Fibroblast of the aortic adventitia (primary cell): ENCODE results near the gene SLC4A8. TPM values are rescaled to one million over a fixed set of nuclear protein-coding genes. Genes with fewer than 3 reads are reported as not detected.

Experiments used
- DNase-seq: peaks from one replicate; pipeline ENCODE4 v3.0.0-alpha.2; 2010; ENCODE audit warnings: low read depth
- H3K4me3 ChIP-seq: 2 replicates; pipeline ENCODE4 v1.5.1; 2011; ENCODE audit warnings: low read depth, mild to moderate bottlenecking, control low read depth, low read length, moderate library complexity
- CTCF ChIP-seq: IDR thresholded peaks from 2 replicates; pipeline ENCODE4 v1.5.1; 2011; ENCODE audit warnings: mild to moderate bottlenecking, low read length, control low read depth, inconsistent platforms; ENCODE audit not compliant: insufficient read depth
- total RNA-seq: library from RNA; depleted of rRNA; stranded (reverse); fragments of >200 nt; gene quantifications from 2 replicates; pipeline ENCODE4 v1.2.3, GENCODE V29; 2012; ENCODE audit warnings: low replicate concordance

Gene SLC4A8
- total RNA-seq, 1 donor = 8.4 TPM

- no peak overlapping the region for H3K4me3 ChIP-seq
- no peak for TF ChIP-seq CTCF
- no peak for DNase-seq
These were observed 42.5 kb upstream of the SLC4A8 start for GRCh38 chr12:51382173-51382572.

- no peak overlapping the region for H3K4me3 ChIP-seq
- no peak for TF ChIP-seq CTCF
- no peak for DNase-seq
These were observed 41.2 kb upstream of the SLC4A8 start for GRCh38 chr12:51383269-51383905.

- no peak overlapping the region for H3K4me3 ChIP-seq
- no peak for DNase-seq
- no peak for TF ChIP-seq CTCF
These were observed 38.3 kb upstream of the SLC4A8 start for GRCh38 chr12:51386351-51386750.

- no peak for TF ChIP-seq CTCF
- DNase-seq = peak; percentile 67
- no peak overlapping the region for H3K4me3 ChIP-seq
These were observed 36.4 kb upstream of the SLC4A8 start for GRCh38 chr12:51388069-51388799.

- DNase-seq = no peak
- no peak for TF ChIP-seq CTCF
- H3K4me3 ChIP-seq = no peak overlapping the region
These were observed 35.8 kb upstream of the SLC4A8 start for GRCh38 chr12:51388846-51389245.

GRCh38 chr12:51389302-51389999 is 35.2 kb upstream of the SLC4A8 start:
- H3K4me3 ChIP-seq = no peak overlapping the region
- TF ChIP-seq CTCF = no peak
- peak; percentile 39 for DNase-seq
